Activated CD8-positive, alpha-beta memory T cell treated with anti-CD3 and anti-CD28 coated beads, Interleukin-2, amount 50 U/mL, for 24 hours (primary cell): ENCODE results near the gene RPS18.

Experiments
- DNase-seq: peaks from one replicate; pipeline ENCODE4 v3.0.0-alpha.2; 2020; ENCODE audit errors: extremely low read depth

Gene RPS18

DNA sequence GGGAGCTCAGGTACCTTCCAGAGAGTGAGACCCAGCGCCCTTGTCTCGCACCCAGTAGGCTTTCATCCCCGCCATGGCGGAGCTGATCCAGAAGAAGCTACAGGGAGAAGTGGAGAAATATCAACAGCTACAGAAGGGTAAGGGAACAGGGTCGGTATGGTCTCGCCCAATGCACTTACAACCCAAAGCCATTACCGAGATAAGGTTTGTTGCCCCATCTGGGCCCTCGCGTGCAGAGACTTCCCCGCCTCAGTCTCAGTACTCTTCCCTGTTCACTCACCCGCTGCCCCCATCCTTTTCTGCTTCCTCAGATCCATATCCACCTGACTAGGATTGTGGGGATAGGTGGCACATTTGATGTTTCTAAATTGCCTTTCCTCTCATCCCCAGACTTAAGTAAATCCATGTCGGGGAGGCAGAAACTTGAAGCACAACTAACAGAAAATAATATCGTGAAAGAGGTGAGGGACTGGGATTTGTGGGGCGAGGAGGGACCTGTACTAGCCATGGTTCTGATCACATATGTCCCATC is 18.0 kb downstream of the RPS18 start:
- DNase-seq, result no peak

DNA sequence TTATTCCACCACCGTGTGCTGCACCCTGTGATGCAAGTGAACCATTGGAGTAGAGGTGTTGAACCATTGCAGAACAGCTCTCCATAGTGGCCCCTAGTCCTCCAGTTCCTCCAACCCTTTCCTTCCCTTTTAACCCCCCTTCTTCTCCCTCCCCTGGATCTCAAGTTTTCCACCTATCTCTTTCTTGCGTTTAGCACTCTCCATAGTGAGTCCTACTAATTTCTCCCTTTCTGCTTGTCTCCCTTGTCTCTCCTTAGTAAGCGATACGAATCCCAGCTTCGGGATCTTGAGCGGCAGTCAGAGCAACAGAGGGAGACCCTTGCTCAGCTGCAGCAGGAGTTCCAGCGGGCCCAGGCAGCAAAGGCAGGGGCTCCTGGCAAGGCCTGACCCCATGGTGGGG is 18.6 kb downstream of the RPS18 start:
- no peak for DNase-seq

DNA sequence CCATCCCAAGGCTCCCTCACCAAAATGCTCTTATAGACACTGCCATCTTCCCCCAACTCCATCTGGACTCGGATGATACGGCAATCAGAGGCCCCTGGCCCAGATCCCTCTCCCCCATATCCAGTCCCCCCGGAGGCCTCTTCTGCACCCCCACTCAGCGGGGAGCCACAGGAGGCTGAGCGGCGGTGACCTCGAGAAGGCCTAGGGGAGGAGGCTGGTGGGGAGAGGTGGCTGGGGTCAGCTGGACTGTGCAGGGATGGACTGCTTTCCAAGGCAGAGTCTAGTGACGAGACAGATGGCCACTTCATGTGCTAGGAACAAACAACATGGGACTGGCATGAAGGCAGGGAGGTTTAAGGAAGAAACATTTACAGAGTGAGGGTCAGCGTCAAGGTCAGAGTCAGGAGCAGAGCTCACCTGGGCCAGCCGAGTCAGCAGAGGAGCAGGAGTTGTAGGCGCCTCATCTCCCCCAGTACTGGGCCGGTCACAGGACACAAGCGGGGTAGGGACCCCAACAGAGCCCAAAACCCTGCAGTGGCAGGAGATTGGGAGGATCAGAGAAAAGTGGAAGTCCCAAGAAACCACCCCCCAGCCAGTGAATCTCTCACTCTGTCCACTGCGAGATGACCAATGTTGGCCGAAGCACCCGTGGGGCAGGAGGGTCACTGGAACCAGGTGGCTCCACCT is 21.3 kb downstream of the RPS18 start:
- no peak for DNase-seq

DNA sequence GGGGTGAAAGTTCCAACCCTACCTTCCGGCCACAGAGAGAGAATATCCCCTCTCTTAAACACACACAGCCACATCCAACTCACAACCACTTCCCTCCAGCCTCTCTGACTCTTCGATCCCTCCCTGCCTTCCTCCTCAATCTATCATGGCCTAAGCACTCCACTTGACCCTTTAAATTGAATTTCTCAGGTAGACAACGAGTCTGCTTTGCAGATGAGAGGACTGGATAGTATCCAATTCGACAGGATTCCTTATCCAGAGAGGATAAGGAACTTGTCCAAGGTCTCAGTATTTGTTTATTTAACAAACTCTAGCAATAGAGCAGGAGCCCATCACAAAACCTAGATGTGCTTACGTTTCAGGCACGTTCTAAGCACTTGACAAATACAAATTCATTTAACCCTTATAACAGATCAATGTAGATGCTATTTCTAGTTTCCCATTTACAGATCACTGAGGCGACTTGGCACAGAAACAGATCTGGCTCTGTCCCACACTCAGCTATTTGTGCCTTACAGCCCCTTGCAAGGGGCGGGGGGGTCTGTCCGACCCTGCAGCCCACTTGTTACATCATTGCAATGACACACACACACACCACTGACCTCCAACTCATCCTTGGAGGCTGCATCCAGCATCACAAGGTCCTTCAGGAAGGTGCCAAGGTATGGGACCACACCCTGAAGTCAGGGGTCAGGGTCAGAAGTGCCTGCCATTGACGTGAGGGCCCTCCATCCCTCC is 22.4 kb downstream of the RPS18 start:
- no peak for DNase-seq

DNA sequence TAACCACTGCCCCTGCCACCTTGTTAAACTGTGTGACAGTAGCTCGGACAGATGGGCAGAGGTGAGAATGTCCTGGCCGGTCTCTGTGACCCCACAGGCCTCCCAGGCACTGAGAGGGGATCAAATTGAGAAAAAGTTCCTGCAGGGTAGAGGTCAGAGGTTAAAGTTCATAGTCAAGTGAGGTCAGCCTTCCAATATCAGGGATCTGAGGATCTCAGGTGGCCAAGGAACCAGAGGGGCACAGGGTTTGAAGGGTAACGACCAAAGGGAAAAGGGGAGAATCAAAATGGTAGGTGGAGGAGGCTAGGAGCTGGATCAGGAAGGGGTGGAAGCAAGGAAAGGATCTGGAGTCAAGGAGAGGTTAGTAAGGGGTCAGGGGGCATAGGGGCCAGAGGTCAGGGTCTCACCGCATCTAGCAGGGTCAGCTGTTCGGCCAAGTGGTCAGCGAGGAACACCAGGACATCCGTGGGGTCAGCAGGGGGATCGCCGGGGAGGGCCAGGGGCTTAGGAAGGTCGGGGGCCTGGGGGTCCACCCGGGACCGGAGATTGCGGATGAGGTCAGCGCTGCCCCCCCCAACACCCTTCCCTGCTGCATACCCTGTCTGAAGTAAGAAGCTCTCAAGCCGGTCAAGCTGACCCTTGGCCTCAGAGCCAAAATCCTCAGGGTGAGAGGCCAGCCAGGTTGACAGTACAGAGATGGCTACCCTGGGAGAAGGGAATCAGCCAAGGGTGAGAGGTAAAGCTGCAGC is 23.9 kb downstream of the RPS18 start:
- DNase-seq, result no peak

DNA sequence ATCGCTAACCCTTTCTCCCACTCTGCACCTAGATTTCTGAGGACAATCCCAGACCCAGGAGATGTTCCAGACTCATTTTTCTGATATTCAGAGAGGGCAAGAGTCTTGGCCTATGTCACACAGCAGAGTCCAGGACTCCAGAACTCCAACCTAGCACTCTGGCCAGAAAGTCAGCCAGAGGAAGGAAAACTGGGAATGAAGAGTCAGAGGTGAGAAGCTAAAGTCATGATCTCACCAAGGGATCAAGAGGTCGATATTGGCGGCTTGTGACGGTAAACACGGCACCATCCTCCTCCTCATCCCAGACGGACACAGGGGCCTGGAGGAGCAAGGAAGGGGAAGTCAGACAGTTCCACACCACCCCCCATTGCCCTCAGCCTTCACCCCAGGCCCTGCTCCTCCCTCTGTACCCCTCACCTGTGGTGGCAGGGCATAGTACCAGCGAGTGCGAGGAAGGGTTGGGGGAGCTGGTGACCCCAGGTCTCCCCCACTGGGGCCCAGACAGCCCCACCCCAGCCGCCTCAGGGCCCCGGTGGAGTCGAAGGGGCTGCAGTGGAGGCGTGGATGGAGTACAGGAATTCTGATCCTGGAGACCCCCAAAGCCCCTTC is 25.0 kb downstream of the RPS18 start:
- no peak for DNase-seq

DNA sequence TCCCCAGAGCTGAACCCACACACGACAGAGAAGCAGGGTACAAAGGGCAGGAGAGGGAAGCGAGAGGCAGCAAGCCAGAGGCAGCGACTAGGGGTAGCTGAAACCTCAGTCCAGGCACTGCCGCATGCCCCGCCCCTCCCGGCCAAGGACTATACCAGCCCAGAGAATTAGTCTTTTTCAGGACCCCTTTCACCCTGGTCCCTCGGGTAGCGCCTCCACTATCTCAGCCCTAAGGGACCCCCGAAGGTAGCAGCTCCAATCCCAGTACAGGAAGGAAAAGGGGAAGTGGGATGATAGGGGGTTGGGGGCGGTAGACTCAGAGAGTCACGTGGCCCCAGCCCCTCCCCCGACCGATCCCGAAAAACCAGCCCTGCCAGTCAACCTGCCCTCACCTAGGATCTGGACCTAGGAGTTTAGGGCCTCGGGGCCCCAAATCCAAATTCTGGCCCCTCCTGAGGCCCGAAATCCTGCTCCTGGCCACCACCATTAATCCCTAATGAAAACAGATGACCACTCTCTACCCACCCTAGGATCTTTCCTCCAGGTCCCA is 25.6 kb downstream of the RPS18 start:
- no peak for DNase-seq

DNA sequence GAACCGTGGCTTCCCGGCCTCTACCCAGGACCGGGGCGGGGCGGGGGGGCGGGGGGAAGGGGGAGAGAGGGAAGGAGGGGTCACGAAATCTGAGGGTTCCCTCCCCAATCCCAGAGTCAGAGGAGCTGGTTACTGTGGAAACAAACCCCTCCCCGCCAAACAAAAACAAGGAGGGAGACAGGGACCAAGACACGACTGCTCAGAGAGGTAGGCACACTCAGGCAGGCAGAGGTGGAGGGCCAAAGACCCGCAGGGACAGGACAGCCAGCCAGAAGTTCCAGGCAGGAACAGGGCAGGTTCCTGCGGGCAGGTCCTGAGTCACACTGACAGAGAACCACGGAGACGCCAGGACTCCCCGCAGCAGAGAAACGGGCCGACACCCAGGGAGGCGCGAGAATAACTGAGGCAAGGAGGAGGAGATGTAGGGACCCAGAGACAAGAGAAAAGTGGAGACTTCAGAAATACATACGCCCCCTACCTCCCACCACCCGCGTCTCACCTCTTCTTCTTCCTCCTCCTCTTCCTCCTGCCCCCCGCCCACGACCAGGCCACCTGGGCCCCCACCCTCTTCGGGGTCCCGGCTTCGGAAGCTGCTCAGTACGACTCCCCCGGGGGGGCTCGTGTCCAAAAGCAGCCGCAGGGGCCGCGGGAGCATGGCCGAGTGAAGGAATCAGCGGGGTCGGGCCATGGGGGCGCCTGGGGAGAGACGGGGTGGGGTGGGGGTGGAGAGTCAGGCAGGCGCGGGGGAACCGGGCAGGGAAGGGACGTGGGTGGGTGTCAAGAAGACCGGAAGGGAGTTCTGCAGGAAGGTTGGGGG is 26.3 kb downstream of the RPS18 start:
- no peak for DNase-seq

DNA sequence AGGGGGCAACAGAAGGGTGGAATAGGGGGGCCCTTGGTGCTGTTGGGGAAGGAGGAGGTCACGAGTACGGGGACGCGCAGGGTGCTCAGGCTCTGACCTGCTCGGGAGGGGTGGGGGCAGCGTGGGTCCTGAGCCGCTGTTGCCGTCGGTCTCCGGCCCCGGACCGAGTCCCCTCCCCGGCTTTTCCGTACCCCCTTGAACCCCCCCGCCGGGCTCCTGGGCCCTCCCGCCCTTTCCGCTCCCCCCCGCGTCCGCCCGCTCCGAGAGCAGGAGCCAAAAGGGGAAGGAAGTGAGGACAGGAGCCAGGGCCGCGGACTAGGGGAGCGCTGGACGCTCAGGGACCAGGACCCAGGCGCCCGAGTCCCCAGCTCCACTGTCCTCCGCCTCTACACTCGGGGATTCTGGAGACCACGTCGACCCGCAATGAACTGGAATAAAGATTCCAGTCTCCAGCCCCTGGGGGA is 26.9 kb downstream of the RPS18 start, which contains the start of gene RGL2:
RGL2 (minus strand) TSS at position 170 of the 464 bp plus-strand sequence. CDS start 332 bp downstream, outside the sequence.
- DNase-seq, result no peak

DNA sequence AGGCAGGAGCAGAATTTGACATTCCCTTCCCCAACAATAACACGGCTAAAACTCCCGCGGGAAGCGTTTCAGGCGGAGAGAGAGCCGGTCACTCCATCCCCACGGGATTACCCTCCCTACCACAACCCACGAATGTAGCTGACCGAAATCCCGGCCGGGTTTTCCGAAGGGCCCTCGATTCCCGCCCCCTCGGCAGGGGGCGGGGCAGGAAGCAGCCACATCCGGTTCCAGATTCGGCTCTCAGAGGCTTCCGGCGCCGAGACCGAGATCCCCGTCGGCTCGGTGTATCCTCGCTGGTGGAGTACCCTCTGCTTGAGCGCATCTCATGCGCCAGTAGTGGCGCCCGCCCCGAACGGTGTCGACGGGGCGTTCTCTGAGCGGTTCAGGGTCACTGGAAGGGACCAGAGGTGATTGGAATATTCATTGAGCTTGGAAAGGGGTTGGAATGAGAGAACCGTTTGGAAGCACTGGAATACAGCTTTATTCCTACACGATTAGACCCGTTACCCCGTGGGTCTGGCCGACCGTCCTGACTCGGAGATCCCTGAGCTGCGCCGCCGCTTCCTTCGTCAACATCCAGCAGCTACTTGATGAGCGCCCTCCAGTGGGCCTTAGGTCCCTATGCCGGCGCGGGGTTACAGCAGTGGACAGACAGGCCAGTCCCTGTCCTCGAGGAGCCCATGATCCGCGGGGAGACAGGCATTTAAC is 27.5 kb downstream of the RPS18 start:
- peak; percentile 84 for DNase-seq

DNA sequence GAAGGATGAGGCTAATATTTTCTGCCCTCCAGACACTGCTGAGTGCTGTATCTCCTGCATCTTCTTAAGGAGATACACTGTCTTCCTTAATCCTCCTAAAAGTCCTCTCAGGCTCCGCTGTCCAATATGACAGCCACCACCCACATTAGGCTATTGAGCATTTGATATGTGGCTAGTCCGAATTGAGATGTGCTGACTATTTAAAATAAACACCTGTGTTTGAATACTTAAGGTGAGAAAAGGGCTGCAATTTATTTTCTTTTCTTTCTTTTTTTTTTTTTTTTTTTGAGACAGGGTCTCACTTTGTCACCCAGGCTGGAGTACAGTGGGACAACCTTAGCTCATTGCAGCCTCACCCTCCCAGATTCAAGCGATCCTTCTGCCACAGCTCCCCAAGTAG is 30.0 kb downstream of the RPS18 start:
- no peak for DNase-seq

DNA sequence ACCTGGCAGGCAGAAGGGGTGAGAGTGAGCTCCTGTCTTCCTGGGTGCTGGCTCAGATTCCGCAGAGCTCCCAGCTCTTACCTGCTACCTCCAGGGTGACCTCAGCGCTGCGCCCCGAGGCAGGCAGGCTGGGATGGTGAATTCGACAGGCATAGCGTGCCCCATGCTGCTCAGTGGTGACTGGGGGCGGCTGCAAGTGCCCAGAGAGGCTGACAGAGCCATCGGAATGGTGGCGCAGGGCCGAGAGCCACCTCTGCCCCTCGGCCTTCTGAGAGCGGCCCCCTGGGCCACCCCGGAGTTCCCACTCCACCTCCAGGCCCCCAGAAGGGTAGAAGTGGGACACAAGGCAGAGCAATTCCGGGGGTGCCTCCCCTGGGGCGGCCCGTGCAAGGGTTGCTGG is 32.3 kb downstream of the RPS18 start:
- DNase-seq, result no peak

DNA sequence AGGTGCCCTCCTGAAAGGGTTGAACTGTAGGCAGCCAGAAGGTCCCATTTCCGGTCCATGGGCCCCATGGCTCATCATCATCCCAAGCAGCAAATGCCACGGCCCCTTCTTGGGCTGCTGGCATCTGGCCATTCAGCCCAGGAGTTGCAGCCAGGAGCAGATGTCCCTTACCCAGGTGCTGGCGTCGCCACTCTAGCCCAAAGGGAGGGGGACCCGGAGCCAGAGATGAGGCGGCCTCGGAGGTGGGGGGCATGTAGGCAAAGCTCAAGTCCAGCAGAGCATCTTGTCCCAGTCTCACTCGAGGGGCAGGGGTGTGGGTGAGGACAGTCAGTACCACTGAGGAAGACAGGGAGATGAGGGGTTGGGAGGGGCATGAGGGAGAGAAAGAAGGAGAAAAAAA is 33.2 kb downstream of the RPS18 start:
- DNase-seq, result no peak

DNA sequence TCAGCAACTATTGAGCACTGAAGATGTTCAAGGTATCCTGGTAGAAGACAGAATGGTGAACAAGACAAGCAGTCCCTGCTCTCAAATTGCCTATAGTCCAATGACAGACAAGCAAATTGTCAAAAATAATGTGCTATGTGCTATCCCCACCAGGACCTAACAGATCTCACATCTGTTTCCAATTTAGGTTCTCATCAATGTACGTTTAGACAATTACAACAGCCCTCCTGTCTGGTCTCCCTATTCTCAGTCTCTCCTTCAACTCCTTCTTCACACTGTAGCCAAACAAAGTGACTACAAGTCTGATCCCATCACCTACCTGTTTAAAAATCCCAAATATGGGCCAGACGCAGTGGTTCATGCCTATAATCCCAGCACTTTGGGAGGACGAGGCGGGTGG is 34.5 kb downstream of the RPS18 start:
- DNase-seq, result no peak

DNA sequence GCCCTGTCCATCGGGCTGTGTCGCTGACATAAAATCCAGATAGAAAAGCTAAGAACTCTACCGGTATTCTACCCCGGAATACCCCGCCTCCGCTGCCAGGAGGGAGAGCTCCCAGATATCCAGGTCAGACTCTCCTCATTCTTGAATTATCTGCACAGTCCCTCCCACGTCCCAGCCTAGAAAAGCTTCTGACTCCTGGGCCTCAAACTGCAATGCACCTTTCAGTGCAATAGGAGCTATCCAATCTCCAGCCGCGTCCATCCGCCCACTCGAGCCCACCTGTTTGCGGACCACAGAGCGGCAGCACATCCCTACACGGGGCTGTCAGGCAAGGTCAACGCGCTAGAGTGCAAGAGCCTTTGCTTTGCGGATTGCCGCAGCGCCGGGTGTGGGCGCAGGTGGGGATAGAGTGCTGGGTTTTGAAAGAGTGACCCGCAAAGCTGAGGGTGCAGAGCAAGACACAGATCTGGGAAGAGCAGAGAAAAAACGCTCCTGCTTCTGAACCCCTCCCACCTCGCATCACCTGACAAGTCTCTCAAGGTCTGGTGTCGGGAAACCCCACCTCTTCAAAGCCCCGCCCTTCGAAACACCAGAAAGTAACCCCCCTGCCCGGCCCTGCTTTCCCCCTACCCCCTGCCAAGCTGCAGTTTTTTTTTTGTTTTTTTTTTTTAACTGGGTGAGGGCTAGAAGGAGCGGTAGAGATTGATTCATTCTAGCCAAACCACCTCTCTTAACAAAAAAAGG is 40.7 kb downstream of the RPS18 start:
- DNase-seq, result no peak

DNA sequence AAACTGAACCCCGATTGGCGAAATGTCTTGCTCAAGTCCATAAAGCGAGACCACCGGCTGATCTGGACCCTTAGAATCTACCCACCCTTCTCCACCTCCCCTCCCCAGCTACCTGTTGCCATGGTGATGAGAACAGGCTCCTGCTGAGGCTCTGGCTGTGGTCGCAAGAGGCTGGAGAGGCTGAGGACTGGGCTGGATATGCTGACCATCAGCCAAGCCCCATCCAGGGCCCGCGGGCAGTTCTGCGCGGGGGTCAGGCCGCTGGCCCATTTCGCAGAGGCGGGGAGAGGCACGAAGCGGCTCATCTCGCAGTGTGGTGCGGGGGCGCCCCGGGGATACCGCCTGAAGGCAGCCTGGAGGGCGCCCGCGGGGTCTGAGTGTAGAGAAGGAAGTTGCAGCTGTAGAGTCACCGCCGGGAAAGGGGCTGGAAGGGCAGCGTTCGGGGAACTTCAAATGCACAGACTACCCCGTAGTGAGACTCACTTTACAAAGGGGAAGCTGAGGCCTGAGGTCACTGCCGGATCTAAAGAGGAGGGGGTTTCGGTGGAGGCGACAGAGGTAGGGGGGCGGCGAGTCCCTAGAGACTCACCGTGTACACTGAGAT is 41.3 kb downstream of the RPS18 start:
- DNase-seq, result no peak

DNA sequence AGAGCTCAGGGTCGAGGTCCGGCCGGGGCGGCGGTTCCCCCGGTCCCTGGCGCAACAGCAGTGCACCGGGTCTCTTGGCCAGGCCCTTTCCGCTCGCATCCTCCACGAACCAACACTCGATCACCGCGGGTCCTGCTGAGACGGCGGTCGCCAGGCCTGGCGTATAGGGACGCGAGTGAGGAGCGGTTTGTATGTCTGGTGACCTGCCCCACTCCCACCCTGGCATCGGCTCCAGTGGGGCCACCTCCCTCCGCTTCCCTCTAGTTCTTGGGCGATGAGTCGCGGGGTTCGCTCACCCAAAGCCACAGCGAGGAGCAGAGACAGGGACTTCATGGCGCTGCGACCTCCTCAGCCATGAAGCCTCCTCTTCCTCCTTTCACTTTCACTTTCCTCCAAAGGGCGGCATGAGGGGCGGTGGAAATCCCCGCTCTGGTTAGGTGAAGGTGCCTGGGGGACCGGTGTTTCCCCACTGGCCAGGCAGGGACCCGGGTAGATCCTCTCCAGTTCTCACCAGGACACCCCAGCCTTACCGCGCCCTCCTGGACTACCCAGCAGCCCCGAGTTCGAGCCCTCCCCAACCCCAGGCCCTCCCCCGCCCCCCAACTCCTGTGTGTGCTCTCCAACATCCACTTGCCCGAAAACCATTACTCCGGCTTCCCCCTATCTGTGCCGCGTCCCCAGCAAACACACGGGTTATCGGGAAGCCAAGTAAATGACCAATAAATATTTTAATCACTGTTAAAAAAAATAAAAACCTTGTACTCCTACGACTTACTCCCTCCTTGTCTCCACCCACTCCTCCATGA is 42.0 kb downstream of the RPS18 start, which contains the start of gene TAPBP:
TAPBP (minus strand) TSS at position 370 of the 806 bp plus-strand sequence; CDS start at position 333, 37 bp downstream.
- DNase-seq, result peak; percentile 72

DNA sequence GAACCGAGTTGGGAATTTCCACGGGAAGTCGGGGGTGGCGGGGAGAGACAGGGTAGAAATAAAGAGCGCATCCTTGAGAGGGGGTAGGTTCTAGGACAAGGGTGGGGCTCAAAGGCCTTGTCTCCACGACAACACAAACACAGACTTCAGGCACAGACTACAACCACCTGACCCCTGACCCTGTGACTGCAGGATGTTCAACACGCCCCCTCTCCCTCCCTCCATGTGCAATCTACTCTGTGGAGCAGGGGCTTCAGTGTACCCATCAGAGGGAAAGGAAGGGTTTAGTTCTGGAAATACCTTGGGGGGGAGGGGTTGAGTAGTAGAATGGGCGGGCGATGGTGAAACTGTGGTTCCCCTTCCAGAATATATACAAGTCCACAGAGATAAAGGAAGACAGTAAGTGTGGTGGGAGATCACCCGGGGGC is 42.7 kb downstream of the RPS18 start:
- DNase-seq, result no peak
